ENCODE results near the gene DNTT. TPM values are rescaled to one million over a fixed set of nuclear protein-coding genes. Genes with fewer than 3 reads are reported as not detected.

DNTT gene
- not detected in 5 replicates for total RNA-seq (2022; extraction: Qiagen RNA extraction; ENCODE audit: low read depth)

GRCh38 chr10:96304230-96304629, at the start of gene DNTT:
DNTT (plus strand) TSS chr10:96304434; CDS start chr10:96304498, 64 bp downstream.

GRCh38 chr10:96271016-96271815, 33.0 kb upstream of the DNTT start, which contains the start of gene BLNK:
BLNK (minus strand) TSS chr10:96271569; CDS start chr10:96271398, 171 bp downstream.

DNA sequence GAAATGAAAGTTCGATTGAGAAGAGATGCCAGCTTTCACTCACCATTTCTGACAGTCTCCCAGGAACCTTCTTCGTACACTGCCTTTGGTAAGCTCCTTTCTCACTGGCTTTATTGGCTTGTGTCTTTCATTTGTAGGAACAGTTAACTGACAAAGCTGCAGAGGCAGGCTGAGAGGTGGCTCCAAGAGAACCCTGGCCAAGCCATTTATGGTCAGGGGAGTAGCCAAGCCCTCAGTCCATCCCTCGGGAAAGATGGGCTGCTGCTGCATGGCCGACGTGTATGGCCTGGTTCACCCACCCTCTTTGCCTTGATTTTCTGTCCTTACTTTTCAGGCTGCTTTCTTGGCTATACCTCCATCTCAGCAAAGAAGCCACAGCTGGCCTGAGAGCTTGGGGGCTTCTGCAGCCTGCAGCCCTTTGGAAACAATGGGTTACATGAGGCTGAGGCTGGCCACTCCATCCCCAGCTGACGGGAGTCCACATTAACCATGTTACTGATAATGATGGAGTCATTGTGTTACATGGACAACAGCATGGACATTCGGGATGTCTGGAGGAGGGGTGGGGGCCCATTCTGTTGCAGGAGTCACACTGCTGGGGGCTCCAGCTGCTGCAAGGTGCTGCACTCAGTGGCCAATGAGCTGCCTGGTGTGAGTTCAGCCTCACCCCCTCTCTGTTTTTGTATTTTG, 54.8 kb downstream of the DNTT start, which contains the start of gene OPALIN:
Gene OPALIN, minus strand, starts transcription at position 152 of the 690 bp plus-strand sequence. Its CDS starts 106 bp downstream, at position 46.

Other genes starting within 250 kb of the DNTT start
- gene ZNF518A, start 174.1 kb upstream of the DNTT start, total RNA-seq (2022; extraction: Qiagen RNA extraction; ENCODE audit: low read depth), result 4.4 to 8.2 TPM (median 6.8 TPM) in 5 replicates
- not detected in 5 replicates for gene BLNK, start 32.9 kb upstream of the DNTT start, total RNA-seq (2022; extraction: Qiagen RNA extraction; ENCODE audit: low read depth)
- not detected in 5 replicates for gene OPALIN, start 54.6 kb downstream of the DNTT start, total RNA-seq (2022; extraction: Qiagen RNA extraction; ENCODE audit: low read depth)
- 0.08 to 0.24 TPM (median 0.15 TPM) in 5 replicates for gene TLL2, start 209.5 kb downstream of the DNTT start, total RNA-seq (2022; extraction: Qiagen RNA extraction; ENCODE audit: low read depth)

All from A549 treated with GW870086 at 1 μM for 4 hours (cell line).